ENCODE results near the gene ACADSB.

Gene ACADSB

DNA sequence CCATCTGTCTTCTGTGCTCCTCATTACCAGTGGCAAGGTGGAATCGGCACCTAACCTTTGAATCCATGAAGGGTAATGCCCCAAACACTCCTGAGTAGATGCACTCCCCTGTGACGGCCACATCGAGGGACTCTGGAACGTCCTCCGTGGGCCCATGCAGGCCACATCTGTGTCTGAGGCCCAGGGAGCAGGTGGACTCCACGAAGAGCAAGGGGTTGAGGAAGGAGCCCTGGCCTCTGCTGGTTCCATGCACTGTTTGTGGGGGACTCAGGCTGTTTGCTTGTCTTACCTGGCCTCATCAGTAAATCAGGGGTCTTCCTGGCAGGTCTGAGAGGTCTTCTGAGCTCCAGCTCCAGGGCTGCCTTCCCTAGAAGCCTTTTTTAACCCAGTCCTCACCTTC, 64.4 kb downstream of the ACADSB start:
- no peak overlapping the region for H3K4me3 ChIP-seq (ENCODE audit: low read length)
- TF ChIP-seq, protein P1, sequence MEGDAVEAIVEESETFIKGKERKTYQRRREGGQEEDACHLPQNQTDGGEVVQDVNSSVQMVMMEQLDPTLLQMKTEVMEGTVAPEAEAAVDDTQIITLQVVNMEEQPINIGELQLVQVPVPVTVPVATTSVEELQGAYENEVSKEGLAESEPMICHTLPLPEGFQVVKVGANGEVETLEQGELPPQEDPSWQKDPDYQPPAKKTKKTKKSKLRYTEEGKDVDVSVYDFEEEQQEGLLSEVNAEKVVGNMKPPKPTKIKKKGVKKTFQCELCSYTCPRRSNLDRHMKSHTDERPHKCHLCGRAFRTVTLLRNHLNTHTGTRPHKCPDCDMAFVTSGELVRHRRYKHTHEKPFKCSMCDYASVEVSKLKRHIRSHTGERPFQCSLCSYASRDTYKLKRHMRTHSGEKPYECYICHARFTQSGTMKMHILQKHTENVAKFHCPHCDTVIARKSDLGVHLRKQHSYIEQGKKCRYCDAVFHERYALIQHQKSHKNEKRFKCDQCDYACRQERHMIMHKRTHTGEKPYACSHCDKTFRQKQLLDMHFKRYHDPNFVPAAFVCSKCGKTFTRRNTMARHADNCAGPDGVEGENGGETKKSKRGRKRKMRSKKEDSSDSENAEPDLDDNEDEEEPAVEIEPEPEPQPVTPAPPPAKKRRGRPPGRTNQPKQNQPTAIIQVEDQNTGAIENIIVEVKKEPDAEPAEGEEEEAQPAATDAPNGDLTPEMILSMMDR (conservative IDR thresholded peaks at IDR 0.05; ENCODE audit: low read length): no peak
- DNase-seq (ENCODE audit: low read depth): no peak

DNA sequence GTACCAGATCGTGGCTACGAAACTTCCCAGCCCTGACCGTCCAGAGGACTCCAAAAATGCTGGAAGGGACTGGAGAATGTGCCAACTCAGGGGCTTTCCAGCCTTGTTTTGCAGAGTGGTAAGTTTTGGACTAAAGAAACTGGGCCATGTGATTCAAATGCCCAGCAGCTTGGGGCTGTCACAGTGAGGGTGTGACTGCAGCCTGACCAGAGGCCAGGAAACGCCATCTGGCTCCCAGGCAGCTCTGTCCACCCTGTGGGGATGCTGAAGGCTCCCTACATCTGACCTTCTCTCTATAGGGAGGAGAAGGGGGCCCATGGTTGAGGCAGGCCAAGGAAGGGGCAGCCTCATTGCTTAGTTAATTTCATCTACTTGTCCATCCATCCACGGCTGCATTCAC, 65.4 kb downstream of the ACADSB start:
- TF ChIP-seq, protein P1 (conservative IDR thresholded peaks at IDR 0.05; ENCODE audit: low read length): no peak
- no peak for DNase-seq (ENCODE audit: low read depth)
- H3K4me3 ChIP-seq (ENCODE audit: low read length): no peak overlapping the region

DNA sequence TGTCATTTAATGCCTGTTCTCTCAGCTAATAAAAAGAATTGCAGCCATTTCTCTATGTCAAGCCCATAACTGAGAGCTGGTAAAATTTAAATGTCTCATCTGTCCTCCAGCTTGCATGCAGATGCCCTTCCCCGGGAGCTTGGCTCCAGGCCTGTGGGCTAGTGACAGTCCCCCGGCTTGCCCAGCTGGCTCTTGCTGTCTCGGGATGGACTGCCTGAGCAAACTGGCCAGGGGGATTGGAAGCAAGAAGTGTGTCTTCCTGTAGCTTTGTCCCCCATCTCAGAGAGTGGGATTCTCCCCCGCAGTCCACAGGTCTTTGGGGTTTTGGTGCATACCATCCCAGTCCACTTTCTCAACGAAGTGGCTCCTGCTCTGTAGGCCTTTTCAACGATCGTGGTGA, 73.1 kb downstream of the ACADSB start:
- TF ChIP-seq, protein P1 (conservative IDR thresholded peaks at IDR 0.05; ENCODE audit: low read length): no peak
- no peak for DNase-seq (ENCODE audit: low read depth)
- no peak overlapping the region for H3K4me3 ChIP-seq (ENCODE audit: low read length)

- no peak for DNase-seq (ENCODE audit: low read depth)
- TF ChIP-seq, protein P1 (conservative IDR thresholded peaks at IDR 0.05; ENCODE audit: low read length): no peak
- H3K4me3 ChIP-seq (ENCODE audit: low read length): no peak overlapping the region
Observed at GRCh38 chr10:123083811-123084210, 75.0 kb downstream of the ACADSB start.

DNA sequence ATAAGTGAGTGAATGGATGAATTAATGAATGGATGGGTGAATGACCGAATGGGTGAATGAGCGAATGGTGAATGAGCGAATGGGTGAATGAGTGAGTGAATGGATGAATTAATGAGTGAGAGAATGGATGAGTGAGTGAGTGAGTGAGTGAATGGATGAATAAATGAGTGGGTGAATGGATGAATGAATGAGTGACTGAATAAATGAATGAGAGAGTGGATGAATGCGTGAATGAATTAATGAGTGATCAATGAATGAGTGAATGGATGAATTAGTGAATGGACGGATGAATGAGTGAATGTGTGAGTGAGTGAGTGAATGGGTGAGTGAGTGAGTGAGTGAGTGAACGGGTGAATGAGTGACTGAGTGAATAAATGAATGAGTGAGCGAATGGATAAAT, 77.5 kb downstream of the ACADSB start:
- TF ChIP-seq, protein P1 (conservative IDR thresholded peaks at IDR 0.05; ENCODE audit: low read length): no peak
- H3K4me3 ChIP-seq (ENCODE audit: low read length): no peak overlapping the region
- no peak for DNase-seq (ENCODE audit: low read depth)

DNA sequence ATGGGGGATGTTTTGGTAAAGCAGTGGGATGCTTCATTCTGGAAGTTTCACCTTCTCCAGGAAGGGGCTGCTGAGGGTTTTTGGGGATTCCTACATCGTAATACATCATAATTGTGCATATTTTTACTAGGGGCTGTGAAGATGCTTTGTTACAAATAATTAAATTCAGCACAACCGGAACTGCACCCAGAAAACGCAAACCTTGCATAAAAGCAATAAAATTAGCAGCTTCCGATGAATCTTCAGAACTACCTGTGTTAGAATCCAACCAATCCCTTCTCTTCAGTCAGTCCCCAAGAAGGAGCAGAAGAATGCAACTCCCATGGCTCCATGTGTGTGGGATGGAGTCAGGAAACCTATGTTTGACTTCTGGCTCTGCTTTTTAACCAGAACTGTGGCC, 78.5 kb downstream of the ACADSB start:
- TF ChIP-seq, protein P1 (conservative IDR thresholded peaks at IDR 0.05; ENCODE audit: low read length): no peak
- H3K4me3 ChIP-seq (ENCODE audit: low read length): no peak overlapping the region
- DNase-seq (ENCODE audit: low read depth): no peak

DNA sequence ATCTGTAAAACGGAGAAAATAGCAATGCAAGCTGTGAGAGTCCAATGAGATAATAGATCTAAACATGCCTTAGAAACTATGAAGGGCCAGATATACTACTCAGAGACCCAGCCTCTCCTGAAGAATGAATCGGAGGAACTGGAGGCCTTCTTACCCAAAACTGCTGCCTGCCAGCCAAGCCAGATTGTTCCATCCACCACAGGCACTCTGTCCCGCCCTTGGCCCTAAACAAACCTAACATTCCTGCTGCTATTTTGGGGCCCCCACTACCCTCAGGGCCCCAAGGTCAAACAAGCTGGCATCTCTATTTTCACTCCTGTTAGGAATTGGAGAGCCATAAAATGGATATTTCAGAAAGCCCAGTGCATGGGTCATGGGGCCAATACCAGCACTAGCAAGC, 79.0 kb downstream of the ACADSB start:
- no peak overlapping the region for H3K4me3 ChIP-seq (ENCODE audit: low read length)
- no peak for DNase-seq (ENCODE audit: low read depth)
- TF ChIP-seq, protein P1 (conservative IDR thresholded peaks at IDR 0.05; ENCODE audit: low read length): no peak
